MM.1S (cell line): ENCODE measurements around the gene HOXC11.
A peak's percentile ranks its signal among the peaks of the same experiment; 100 is the strongest.

Experiments used
- CTCF ChIP-seq: fragments of 300-600 bp; sonication (generic); IDR thresholded peaks from 2 replicates; pipeline ENCODE4 v1.5.1; 2016; ENCODE audit warnings: antibody characterized with exemption, low read length, mixed read lengths
- EZH2 ChIP-seq: fragments of 300-600 bp; sonication (generic); optimal IDR thresholded peaks from 2 replicates; pipeline ENCODE3; 2017; ENCODE audit warnings: low read depth, mild to moderate bottlenecking, antibody characterized with exemption, low read length, mixed read lengths
- EZH2phosphoT487 ChIP-seq: fragments of 300-600 bp; sonication (generic); IDR thresholded peaks from 2 replicates; pipeline ENCODE4 v1.6.1; 2018; ENCODE audit warnings: antibody characterized with exemption, low read length

GRCh38 chr12:54010972-54011664, 38.2 kb downstream of the HOXC11 start:
- no peak for TF ChIP-seq CTCF
- TF ChIP-seq EZH2, result no peak
- 0 out of 2 replicates have a peak, but pooled peaks have one; percentile 43 for TF ChIP-seq EZH2phosphoT487
